VCaP (cell line): Measurements from ENCODE around the gene FBXL15.

Source experiments
- H3K27ac ChIP-seq: fragments of 450-650 bp; 2 replicates; pipeline ENCODE4 v1.5.1; 2017
- CTCF ChIP-seq: fragments of 450-650 bp; conservative IDR thresholded peaks from 2 replicates; pipeline ENCODE4 v1.5.1; 2017; ENCODE audit warnings: mild to moderate bottlenecking, moderate library complexity

FBXL15 gene

GRCh38 chr10:102399217-102400021, 21.2 kb upstream of the FBXL15 start:
- H3K27ac ChIP-seq: peak overlapping the region; percentile 81
- TF ChIP-seq CTCF: peak; percentile 97

GRCh38 chr10:102400076-102400475, 20.6 kb upstream of the FBXL15 start:
- peak overlapping the region; percentile 81 for H3K27ac ChIP-seq
- no peak for TF ChIP-seq CTCF

GRCh38 chr10:102400598-102401341, 19.9 kb upstream of the FBXL15 start:
- no peak for TF ChIP-seq CTCF
- no peak overlapping the region for H3K27ac ChIP-seq

GRCh38 chr10:102401342-102401654, 19.3 kb upstream of the FBXL15 start:
- TF ChIP-seq CTCF: no peak
- H3K27ac ChIP-seq: no peak overlapping the region

GRCh38 chr10:102401735-102402511, 18.7 kb upstream of the FBXL15 start:
- TF ChIP-seq CTCF: no peak
- H3K27ac ChIP-seq: no peak overlapping the region

- H3K27ac ChIP-seq: no peak overlapping the region
- TF ChIP-seq CTCF: no peak
Observed at GRCh38 chr10:102402512-102402896, 18.1 kb upstream of the FBXL15 start.

- no peak for TF ChIP-seq CTCF
- H3K27ac ChIP-seq: no peak overlapping the region
Observed at GRCh38 chr10:102403115-102403514, 17.5 kb upstream of the FBXL15 start.
